ENCODE measurements around the gene PPIP5K1.

The PPIP5K1 gene

DNA sequence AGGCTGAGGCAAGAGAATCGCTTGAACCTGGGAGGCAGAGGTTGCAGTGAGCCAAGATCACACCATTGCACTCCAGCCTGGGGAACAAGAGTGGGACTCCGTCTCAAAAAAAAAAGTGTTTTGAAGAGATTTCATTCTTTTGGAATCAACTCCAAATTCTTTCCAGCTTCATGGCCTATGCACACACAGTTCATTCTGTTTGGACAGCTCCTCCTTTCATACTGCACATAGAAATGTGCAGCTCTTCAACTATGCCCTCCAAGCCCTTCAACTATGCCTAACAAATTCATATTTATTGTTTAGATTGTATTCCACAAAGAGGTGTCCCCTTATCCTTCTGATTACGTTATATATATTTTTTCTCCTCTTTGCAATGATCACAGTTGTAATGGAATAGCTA, 101.2 kb downstream of the PPIP5K1 start:
- in situ Hi-C loops (cut with HindIII; ENCODE audit: low sequenced_read_pairs), result no loop called here
- DNase-seq (ENCODE audit: low read depth), result no peak
- TF ChIP-seq, protein P1, sequence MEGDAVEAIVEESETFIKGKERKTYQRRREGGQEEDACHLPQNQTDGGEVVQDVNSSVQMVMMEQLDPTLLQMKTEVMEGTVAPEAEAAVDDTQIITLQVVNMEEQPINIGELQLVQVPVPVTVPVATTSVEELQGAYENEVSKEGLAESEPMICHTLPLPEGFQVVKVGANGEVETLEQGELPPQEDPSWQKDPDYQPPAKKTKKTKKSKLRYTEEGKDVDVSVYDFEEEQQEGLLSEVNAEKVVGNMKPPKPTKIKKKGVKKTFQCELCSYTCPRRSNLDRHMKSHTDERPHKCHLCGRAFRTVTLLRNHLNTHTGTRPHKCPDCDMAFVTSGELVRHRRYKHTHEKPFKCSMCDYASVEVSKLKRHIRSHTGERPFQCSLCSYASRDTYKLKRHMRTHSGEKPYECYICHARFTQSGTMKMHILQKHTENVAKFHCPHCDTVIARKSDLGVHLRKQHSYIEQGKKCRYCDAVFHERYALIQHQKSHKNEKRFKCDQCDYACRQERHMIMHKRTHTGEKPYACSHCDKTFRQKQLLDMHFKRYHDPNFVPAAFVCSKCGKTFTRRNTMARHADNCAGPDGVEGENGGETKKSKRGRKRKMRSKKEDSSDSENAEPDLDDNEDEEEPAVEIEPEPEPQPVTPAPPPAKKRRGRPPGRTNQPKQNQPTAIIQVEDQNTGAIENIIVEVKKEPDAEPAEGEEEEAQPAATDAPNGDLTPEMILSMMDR (IDR thresholded peaks at IDR 0.05; ENCODE audit: low read depth, low read length, missing control alignments), result no peak
- no peak overlapping the region for H3K4me3 ChIP-seq (ENCODE audit: low read depth, low read length)

DNA sequence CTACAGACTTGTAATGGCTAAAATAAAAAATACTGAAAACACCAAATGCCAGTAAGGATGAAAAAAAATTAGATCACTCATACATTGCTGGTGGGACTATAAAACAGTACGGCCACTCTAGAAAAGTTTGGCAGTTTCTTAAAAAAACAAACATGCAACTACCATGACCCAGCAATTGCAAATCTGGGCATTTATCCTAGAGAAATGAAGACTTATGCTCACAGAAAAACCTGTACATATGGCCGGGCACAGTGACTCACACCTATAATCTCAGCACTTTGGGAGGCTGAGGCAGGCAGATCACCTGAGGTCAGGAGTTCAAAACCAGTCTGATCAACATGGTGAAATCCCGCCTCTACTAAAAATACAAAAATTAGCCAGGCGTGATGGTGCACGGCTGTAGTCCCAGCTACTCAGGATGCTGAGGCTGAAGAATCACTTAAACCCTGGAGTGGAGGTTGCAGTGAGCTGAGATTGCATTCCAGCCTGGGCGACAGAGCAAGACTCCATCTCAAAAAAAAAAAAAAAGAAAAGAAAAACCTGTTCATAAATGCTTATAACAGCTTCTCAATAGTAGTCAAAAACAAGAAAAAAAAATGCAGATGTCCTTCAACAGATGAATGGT, 102.6 kb downstream of the PPIP5K1 start:
- TF ChIP-seq, protein P1 (IDR thresholded peaks at IDR 0.05; ENCODE audit: low read depth, low read length, missing control alignments), result no peak
- H3K4me3 ChIP-seq (ENCODE audit: low read depth, low read length), result no peak overlapping the region
- DNase-seq (ENCODE audit: low read depth), result no peak
- in situ Hi-C loops (cut with HindIII; ENCODE audit: low sequenced_read_pairs), result no loop called here

DNA sequence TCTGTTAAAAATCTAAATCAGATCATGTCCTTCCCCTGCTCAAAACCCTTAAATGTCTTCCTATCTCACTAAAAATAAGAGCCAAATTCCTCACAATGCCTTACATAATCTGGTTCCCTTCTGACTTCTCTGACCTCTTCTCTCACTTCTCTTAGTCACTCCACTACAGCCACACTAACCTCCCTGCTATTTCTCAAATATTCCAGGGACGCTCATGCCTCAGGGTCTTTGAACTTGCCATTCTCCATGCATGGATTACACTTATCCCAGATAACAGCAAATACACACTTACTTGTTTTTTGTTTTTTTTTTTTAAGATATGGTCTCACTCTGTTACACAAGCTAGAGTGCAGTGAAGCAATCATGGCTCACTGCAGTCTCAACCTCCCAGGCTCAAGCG, 105.6 kb downstream of the PPIP5K1 start:
- in situ Hi-C loops (cut with HindIII; ENCODE audit: low sequenced_read_pairs), result no loop called here

More for the DNA sequence above, 105.6 kb downstream of the PPIP5K1 start:
- no peak overlapping the region for H3K4me3 ChIP-seq (ENCODE audit: low read depth, low read length)
- DNase-seq (ENCODE audit: low read depth), result no peak
- TF ChIP-seq, protein P1 (IDR thresholded peaks at IDR 0.05; ENCODE audit: low read depth, low read length, missing control alignments), result no peak
